Astrocyte (in vitro differentiated cells and primary cell): ENCODE results near the gene LAMP1.

Source experiments
- CTCF ChIP-seq: IDR thresholded peaks from 2 replicates; pipeline ENCODE4 v1.5.1; 2011; ENCODE audit warnings: low read depth, mild to moderate bottlenecking, inconsistent platforms, low read length, moderate library complexity; ENCODE audit not compliant: insufficient read depth
- EZH2 ChIP-seq: IDR thresholded peaks from 2 replicates; pipeline ENCODE4 v1.6.1; 2012; ENCODE audit warnings: mild to moderate bottlenecking, low read length, inconsistent platforms; ENCODE audit not compliant: insufficient read depth

- no peak for TF ChIP-seq CTCF
- TF ChIP-seq EZH2, result no peak
Observed at GRCh38 chr13:113325779-113326178, 28.7 kb downstream of the LAMP1 start.
